ENCODE measurements around the gene TAGLN3. TPM values are rescaled to one million over a fixed set of nuclear protein-coding genes. Genes with fewer than 3 reads are reported as not detected.

Gene TAGLN3
- 0.60 to 1.8 TPM (median 1.4 TPM) in 3 replicates for total RNA-seq

DNA sequence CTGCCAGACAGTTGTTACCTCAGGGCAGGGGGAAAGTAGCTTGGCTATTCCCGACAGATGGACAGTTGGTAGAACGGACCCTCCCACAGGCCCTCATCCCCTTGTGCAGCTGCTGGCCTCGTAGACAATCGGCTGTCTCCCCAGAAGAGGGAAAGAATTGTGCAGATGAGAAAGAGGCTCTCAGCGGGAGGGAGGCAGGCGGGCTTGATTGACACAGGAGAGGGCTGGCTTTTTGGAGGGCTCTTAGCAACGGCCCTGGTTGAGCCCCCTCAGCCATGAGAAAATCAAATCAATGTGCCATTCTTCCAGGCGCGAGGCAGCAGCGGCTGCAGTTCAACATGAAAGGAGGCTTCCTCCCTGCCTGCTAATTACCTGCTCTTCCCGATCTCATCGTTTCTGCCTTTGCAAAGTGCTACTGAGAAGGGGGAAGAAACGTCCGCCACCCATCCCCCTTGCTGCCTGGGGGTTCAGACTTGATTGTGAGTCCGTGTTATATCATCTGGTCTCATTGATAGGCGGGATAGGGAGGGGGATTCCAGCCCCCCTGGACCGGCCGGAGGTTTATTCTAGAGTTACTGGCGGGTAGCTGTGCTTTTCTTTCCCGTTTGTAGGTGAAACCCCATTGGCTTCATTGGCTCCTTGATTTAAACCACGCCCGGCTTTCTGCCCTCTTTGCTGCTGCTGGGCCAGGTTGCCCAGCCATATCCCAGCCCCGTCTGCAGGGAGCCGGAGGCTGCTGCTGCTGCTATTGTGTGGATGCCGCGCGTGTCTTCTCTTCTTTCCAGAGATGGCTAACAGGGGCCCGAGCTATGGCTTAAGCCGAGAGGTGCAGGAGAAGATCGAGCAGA, at the start of gene TAGLN3:
Gene TAGLN3, plus strand, starts transcription at position 287 of the 848 bp plus-strand sequence. Its CDS starts 501 bp downstream, at position 788.
- peaks cover 26% of the 10 kb centered on the region for H3K27me3 Mint-ChIP-seq (ENCODE audit: low read depth)
- no peaks in the 10 kb centered on the region for H3K36me3 Mint-ChIP-seq
- H3K27ac Mint-ChIP-seq, result no peak within 1 kb of the TSS
- peaks cover 20% of the 10 kb centered on the region for H3K4me1 Mint-ChIP-seq
- DNase-seq (ENCODE audit: low spot score in 2 of 2, unreplicated experiment in 2 of 2), result peak in 1 of 2 experiments; percentile 42
- peak within 1 kb of the TSS; percentile 78 for H3K4me3 Mint-ChIP-seq
- TF ChIP-seq, protein P1, sequence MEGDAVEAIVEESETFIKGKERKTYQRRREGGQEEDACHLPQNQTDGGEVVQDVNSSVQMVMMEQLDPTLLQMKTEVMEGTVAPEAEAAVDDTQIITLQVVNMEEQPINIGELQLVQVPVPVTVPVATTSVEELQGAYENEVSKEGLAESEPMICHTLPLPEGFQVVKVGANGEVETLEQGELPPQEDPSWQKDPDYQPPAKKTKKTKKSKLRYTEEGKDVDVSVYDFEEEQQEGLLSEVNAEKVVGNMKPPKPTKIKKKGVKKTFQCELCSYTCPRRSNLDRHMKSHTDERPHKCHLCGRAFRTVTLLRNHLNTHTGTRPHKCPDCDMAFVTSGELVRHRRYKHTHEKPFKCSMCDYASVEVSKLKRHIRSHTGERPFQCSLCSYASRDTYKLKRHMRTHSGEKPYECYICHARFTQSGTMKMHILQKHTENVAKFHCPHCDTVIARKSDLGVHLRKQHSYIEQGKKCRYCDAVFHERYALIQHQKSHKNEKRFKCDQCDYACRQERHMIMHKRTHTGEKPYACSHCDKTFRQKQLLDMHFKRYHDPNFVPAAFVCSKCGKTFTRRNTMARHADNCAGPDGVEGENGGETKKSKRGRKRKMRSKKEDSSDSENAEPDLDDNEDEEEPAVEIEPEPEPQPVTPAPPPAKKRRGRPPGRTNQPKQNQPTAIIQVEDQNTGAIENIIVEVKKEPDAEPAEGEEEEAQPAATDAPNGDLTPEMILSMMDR (IDR thresholded peaks at IDR 0.05; ENCODE audit: unreplicated experiment), result no peak
- no peaks in the 10 kb centered on the region for H3K9me3 Mint-ChIP-seq

DNA sequence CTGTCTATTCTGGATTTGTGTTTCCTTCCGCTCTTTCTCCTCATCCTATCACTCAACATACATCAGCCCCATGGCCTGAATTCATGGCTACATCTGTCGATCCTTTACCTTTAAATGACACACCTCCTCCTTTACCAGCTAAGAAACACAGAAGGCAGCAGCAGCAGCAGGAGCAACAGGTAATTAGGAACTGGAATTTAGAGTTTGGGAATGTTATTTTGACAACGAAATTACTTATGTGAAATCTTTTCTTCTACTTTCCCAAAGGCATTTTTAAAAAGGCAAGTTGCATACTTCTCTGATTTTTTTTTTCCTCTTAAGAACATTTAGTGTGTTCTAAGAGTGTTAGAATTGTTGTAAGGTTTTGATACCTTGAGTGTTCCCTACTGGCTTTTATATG, 49.0 kb upstream of the TAGLN3 start:
- no peak for DNase-seq (ENCODE audit: low spot score in 2 of 2, unreplicated experiment in 2 of 2)
- Mint-ChIP-seq H3K27ac (no peak overlapping the region), H3K4me1 (peaks cover 8% of the 10 kb centered on the region), H3K4me3 (no peak overlapping the region), H3K36me3 (peaks cover 1% of the 10 kb centered on the region), H3K27me3 (ENCODE audit: low read depth) (no peaks in the 10 kb centered on the region), H3K9me3 (no peaks in the 10 kb centered on the region)
- TF ChIP-seq, protein P1 (IDR thresholded peaks at IDR 0.05; ENCODE audit: unreplicated experiment), result no peak

DNA sequence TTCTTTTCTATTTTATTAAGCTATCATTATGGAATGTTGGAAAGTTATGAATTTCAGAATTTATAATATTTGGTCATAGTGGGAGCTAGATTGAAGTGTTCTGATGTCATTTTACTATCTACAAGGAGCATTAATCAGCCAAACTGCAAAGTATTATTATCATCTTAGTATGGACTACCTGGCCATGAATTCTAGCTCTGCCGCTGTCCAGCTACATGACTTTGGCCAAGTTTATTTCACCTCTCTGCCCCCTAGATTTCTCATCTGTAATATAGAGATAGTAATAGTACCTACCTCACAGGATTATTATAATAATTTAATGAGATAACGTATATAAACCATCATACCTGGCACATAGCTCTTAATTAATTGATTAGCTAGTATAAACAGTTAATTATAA, 47.7 kb upstream of the TAGLN3 start:
- peaks cover 1% of the 10 kb centered on the region for H3K36me3 Mint-ChIP-seq
- H3K27me3 Mint-ChIP-seq (ENCODE audit: low read depth), result no peaks in the 10 kb centered on the region
- H3K27ac Mint-ChIP-seq, result no peak overlapping the region
- H3K4me3 Mint-ChIP-seq, result no peak overlapping the region
- TF ChIP-seq, protein P1 (IDR thresholded peaks at IDR 0.05; ENCODE audit: unreplicated experiment), result no peak
- no peak for DNase-seq (ENCODE audit: low spot score in 2 of 2, unreplicated experiment in 2 of 2)
- H3K9me3 Mint-ChIP-seq, result no peaks in the 10 kb centered on the region
- peaks cover 8% of the 10 kb centered on the region for H3K4me1 Mint-ChIP-seq

DNA sequence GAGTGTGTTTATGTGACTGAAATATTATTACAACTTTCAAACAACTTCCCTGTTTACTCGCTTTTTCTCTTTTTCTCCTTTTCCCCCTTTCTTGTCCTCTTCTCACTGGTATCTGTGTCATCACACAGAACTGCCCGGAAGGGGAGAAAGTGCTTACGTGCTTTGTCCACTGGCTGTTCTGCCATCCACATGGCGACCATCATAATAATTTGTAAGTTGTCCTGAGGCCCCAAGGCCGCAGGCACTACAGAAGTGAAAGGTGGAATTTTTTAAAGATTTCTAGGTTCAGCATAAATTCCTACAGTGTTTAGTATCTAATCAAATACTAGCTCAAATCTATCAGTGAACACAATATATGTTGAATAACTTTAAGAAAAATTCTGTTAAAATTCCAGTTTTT, 46.6 kb upstream of the TAGLN3 start:
- H3K4me3 Mint-ChIP-seq, result no peak overlapping the region
- TF ChIP-seq, protein P1 (IDR thresholded peaks at IDR 0.05; ENCODE audit: unreplicated experiment), result no peak
- no peak for DNase-seq (ENCODE audit: low spot score in 2 of 2, unreplicated experiment in 2 of 2)
- H3K27me3 Mint-ChIP-seq (ENCODE audit: low read depth), result no peaks in the 10 kb centered on the region
- H3K27ac Mint-ChIP-seq, result no peak overlapping the region
- H3K36me3 Mint-ChIP-seq, result peaks cover 1% of the 10 kb centered on the region
- no peaks in the 10 kb centered on the region for H3K9me3 Mint-ChIP-seq
- peaks cover 5% of the 10 kb centered on the region for H3K4me1 Mint-ChIP-seq

DNA sequence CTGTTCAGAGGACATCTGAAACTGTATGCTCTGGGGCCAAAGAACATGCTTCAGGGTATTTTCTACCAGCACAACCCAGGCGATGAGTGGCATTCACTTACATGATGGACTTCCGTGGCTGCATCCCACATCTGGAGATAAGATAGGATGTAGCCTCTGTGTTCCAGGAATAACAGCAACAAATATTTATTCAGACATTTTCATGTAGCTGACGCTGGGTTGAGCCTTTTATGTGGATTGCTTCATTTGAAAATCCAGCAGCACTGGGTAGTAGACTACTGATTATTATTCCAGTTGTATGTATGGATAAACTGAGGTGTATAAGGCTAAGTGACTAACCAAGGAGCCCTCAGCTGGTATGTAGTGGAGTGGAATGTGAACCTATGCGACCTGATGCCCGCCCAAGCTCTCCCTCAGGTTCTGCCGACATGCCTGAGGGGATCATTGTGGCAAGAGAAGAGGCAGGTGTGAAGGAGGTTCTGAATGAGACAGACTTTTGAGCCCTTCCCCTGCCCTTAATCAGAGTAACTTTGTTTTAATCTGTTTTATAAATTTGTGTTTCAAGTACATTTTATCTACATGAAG, 45.8 kb upstream of the TAGLN3 start:
- H3K27ac Mint-ChIP-seq, result no peak overlapping the region
- TF ChIP-seq, protein P1 (IDR thresholded peaks at IDR 0.05; ENCODE audit: unreplicated experiment), result no peak
- H3K36me3 Mint-ChIP-seq, result peaks cover 1% of the 10 kb centered on the region
- H3K4me1 Mint-ChIP-seq, result peaks cover 5% of the 10 kb centered on the region
- H3K9me3 Mint-ChIP-seq, result no peaks in the 10 kb centered on the region
- H3K27me3 Mint-ChIP-seq (ENCODE audit: low read depth), result no peaks in the 10 kb centered on the region
- DNase-seq (ENCODE audit: low spot score in 2 of 2, unreplicated experiment in 2 of 2), result no peak
- H3K4me3 Mint-ChIP-seq, result no peak overlapping the region

Data from mesothelial cell of epicardium (in vitro differentiated cells).